H7 (cell line): ENCODE results near the gene PRC1. TPM values are rescaled to one million over a fixed set of nuclear protein-coding genes. Genes with fewer than 3 reads are reported as not detected.

Source experiments
- DNase-seq: peaks from one replicate; pipeline ENCODE4 v3.0.0; 2012
- H3K27me3 ChIP-seq: 2 replicates; pipeline ENCODE4 v1.6.0; 2011; ENCODE audit warnings: mild to moderate bottlenecking, low read length; ENCODE audit not compliant: control insufficient read depth, insufficient read depth
- H3K36me3 ChIP-seq: replicated peaks from 2 replicates; pipeline ENCODE4 v1.5.1; 2011; ENCODE audit warnings: low read length; ENCODE audit not compliant: control insufficient read depth, insufficient read depth
- H3K4me3 ChIP-seq: 2 replicates; pipeline ENCODE4 v1.5.1; 2011; ENCODE audit warnings: low read depth, mild to moderate bottlenecking, control low read depth, low read length, moderate library complexity; ENCODE audit not compliant: insufficient read depth
- total RNA-seq: library from RNA; depleted of rRNA; stranded (reverse); fragments of >200 nt; shearing (Covaris generic); gene quantifications from 2 replicates; pipeline ENCODE4 v1.2.3, GENCODE V29; 2014

The PRC1 gene
- total RNA-seq, 1 experiment from 2014 or later: 143 TPM

DNA sequence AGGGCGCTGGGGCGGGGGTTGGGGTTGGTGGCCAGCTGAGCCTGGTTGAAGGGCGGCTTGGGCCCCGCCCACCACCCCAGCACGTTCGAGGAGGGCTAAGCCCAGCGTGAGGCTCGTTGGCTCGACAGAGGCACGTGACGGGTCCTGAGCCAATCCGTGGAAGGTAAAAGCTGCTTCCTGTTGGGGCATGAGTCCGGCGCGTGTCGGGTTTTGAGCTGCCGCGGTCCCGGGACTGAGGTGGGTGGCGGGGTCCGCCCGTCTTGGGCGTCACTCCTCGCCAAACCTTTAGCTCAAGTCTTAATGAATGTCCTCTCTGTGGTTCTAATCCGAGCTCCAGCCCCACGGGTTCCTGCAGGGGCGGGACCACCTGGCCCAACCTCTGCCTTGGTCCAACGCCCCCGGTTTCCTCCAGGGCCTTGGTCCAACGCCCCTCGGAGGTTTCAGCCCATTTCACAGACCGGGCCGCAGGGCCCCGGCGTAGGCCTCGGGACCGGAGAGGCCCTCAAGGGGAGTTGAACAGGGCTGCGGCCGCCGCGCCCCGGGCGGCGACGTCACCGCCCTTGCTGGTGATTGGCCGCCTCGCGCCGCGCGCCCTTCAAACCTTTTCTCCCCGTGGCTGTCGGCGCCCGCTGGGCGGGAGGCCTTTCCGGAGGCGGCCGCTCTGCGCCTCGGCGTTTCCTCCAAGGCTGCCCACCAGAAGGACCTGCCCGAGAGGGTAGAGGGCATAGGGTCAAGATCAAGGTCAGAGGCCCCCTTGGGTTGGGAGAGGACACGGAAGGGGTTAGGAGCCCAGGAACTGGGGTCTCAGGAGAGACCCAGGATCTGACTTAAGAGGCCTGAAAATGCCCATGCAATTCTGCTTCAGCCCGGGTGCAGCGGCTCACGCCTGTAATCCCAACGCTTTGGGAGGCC lies 39.4 kb downstream of the PRC1 start, which contains the start of gene RCCD1:
Gene RCCD1 (plus strand): TSS at position 173 of the 912 bp plus-strand sequence. CDS start 1,851 bp downstream, outside the sequence.
- H3K36me3 ChIP-seq: peaks cover 13% of the 10 kb centered on the region
- peak within 1 kb of the TSS; percentile 68 for H3K4me3 ChIP-seq
- peaks cover 4% of the 10 kb centered on the region; the same call in 1 of the 2 replicates for H3K27me3 ChIP-seq
- DNase-seq: peak; percentile 99

DNA sequence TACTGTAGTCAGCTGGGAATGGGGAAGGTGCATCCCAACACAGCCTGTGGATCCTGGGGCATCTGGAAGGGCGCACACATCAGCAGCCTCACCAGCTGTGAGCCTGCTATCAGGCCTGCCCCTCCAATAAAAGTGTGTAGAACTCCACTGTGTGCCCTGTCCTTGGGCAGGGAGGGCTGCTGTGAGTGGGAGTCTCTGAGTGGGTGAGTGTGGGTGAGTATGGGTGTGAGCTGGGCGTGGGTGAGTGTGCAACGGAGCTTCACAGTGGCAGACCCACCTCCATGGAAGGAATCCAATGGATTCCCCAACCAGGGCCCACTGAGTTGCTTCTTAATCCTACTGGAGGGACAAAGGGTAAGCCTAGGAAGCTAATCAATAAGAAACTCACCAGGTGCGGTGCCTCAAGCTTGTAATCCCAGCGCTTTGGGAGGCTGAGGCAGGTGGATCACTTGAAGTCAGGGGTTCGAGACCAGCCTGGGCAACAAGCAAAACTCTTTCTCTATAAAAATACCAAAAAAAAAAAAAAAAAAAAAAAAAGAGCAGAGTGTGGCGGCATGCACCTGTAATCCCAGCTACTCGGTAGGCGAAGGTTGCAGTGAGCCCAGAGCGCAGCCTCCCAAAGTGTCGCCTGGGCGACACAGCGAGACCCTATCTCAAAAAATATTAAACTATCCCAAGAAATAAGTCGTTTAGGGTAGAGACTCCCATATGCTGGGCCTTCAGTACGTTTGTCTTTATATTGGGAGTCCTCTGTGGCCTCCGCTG lies 40.2 kb downstream of the PRC1 start:
- DNase-seq: peak; percentile 62
- peaks cover 19% of the 10 kb centered on the region for H3K36me3 ChIP-seq

DNA sequence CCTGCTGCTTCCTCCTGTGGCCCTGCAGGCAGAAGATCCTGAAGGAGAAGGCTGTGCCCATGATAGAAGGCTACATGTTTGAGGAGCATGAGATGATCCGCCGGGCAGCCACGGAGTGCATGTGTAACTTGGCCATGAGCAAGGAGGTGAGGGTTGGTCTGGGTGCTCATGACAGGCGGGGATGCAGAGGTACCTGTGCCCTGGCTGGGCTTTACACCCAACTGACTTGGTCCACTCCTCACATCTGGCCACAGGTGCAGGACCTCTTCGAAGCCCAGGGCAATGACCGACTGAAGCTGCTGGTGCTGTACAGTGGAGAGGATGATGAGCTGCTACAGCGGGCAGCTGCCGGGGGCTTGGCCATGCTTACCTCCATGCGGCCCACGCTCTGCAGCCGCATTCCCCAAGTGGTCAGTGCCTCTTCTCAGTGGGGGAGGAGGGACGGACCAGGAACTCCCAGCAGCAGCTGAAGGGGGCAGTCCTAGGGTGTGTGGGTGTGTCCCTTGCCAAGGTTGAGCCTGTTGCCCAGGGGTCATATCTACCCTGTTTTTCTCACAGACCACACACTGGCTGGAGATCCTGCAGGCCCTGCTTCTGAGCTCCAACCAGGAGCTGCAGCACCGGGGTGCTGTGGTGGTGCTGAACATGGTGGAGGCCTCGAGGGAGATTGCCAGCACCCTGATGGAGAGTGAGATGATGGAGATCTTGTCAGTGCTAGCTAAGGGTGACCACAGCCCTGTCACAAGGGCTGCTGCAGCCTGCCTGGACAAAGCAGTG lies 41.2 kb downstream of the PRC1 start:
- H3K36me3 ChIP-seq: peaks cover 21% of the 10 kb centered on the region
- H3K4me3 ChIP-seq: no peak overlapping the region
- H3K27me3 ChIP-seq: peaks cover 4% of the 10 kb centered on the region; the same call in 1 of the 2 replicates
- peak; percentile 49 for DNase-seq

More for the DNA sequence above, 40.2 kb downstream of the PRC1 start:
- H3K4me3 ChIP-seq: no peak overlapping the region
- H3K27me3 ChIP-seq: peaks cover 4% of the 10 kb centered on the region; the same call in 1 of the 2 replicates

DNA sequence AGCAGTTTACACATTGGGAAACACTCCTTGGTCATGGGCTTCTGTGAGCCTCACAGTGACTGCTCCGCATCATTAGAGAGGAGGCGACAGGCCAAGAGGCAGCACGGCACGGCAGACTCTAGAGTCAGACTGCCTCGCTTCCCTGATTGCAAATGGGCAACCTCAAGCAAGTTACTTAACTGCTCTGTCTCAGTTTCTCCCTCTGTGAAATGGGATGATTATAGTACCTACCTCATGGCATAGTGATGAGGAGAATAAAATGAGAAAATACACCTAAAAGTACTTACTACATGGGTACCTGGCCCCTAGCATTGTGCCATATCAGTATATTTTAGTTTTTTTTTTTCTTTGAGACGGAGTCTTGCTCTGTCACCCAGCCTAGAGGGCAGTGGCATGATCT lies 43.7 kb downstream of the PRC1 start:
- Histone ChIP-seq H3K36me3 (peaks cover 31% of the 10 kb centered on the region), H3K27me3 (no peaks in the 10 kb centered on the region), H3K4me3 (no peak overlapping the region)
- DNase-seq: no peak

DNA sequence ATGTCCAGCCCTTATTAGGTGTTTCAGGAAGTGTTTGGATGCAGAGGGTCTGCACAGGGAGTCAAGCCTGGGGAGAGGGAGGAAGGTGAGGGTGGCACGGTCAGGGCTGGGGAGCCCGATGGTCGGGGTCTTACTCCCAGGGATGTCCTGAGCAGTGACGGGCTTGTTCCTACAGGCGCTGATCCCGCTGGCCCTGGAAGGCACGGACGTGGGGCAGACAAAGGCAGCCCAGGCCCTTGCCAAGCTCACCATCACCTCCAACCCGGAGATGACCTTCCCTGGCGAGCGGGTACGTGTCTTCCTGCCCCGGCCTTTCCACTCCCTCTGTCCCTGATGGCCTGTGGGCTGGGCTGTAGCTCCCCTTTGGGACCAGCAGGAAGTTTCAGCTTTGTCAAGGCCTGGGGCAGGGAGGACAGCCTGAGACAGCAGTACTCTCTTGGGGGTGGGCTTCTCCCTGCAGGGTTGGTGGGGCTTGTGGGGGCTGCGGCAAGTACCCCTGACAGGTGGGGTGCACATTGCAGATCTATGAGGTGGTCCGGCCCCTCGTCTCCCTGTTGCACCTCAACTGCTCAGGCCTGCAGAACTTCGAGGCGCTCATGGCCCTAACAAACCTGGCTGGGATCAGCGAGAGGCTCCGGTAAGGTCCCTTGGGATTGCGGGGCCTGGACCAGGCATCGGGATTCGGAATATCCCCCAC lies 44.2 kb downstream of the PRC1 start:
- Histone ChIP-seq H3K27me3 (no peaks in the 10 kb centered on the region), H3K4me3 (no peak overlapping the region), H3K36me3 (peaks cover 31% of the 10 kb centered on the region)
- DNase-seq: no peak

DNA sequence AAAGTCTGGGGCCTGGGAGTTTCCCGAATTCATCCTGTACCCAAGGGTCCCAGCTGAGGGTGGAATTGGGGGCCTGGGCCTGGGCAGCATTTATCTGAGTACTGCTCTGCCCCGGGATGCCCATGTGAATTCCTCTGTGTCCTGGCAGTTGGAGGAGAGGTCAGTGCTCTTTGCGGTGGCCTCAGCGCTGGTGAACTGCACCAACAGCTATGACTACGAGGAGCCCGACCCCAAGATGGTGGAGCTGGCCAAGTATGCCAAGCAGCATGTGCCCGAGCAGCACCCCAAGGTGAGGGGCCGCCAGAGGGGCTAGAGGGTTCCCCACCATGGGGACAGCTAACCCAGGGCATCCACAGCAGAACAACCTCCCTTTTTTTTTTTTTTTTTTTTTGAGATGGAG lies 45.8 kb downstream of the PRC1 start:
- no peaks in the 10 kb centered on the region for H3K27me3 ChIP-seq
- H3K4me3 ChIP-seq: no peak overlapping the region
- peak; percentile 15 for DNase-seq
- H3K36me3 ChIP-seq: peaks cover 38% of the 10 kb centered on the region

DNA sequence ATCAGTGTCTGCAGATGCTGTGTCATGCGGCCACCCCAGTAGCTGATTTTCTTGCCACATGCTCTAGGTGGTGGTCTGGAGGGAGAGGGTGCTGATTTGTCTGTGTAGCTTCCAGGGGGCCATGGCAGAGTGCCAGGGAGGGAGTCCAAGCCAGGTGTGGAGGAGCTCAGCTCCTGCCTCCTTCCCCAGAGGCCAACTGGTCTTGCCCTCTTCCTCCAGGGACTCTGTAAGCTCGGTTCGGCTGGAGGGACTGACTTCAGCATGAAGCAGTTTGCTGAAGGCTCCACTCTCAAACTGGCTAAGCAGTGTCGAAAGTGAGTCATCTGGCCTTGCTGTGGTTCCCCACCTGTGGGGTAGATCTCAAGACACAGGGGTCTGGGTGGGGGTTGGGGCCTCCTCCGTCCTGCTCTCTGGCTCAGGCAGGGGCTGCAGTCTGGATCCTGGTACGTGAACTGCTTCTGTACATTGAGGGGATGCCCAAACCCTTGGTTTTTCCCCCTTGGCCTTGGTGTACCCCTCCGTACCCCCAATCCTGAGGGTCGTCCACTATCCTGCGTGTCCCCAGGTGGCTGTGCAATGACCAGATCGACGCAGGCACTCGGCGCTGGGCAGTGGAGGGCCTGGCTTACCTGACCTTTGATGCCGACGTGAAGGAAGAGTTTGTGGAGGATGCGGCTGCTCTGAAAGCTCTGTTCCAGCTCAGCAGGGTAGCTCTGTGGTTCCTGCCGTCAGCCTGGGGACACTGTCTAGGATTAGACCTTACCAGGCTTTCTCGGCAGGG lies 46.6 kb downstream of the PRC1 start:
- Histone ChIP-seq H3K4me3 (no peak overlapping the region), H3K36me3 (peaks cover 36% of the 10 kb centered on the region), H3K27me3 (no peaks in the 10 kb centered on the region)
- DNase-seq: peak; percentile 36

DNA sequence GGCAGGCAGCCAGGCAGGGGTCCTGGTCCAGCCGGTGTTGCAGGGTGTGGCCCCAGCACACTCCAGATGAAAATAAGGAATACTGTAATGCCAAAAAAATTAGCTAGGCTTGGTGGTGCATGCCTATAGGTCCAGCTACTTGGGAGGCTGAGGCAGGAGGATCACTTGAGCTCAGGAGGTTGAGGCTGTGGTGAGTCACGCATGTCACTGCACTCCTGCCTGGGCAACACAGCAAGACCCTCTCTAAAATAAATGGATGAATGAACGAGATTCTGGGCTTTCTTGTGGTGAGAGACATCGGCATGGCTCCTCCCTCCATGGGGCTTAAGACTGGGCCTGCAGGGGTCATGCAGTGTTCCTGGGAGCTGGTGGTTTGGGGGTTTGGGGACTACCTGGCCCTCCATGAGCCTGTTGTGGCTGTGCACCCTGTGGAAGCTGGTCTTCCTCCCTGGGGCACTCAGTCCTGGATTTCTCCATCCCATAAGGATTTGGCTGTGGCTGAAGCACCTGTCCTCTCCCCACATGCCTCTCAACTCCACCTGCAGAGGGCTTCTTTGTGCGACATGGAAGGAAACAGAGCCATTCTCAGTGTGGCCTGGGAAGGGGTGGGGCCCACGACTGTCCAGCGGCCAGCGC lies 47.3 kb downstream of the PRC1 start:
- Histone ChIP-seq H3K27me3 (no peaks in the 10 kb centered on the region), H3K36me3 (peaks cover 38% of the 10 kb centered on the region), H3K4me3 (no peak overlapping the region)
- DNase-seq: no peak

DNA sequence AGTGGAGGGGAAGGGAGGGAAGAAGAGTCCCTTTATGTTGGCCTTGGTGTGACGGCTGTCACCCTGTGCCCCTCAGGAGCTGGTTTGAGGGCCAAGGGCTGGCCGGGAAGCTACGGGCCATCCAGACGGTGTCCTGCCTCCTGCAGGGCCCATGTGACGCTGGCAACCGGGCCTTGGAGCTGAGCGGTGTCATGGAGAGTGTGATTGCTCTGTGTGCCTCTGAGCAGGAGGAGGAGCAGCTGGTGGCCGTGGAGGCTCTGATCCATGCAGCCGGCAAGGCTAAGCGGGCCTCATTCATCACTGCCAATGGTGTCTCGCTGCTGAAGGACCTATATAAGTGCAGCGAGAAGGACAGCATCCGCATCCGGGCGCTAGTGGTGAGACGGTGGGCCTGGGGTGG lies 47.8 kb downstream of the PRC1 start:
- Histone ChIP-seq H3K4me3 (no peak overlapping the region), H3K36me3 (peaks cover 38% of the 10 kb centered on the region), H3K27me3 (no peaks in the 10 kb centered on the region)
- peak; percentile 41 for DNase-seq

DNA sequence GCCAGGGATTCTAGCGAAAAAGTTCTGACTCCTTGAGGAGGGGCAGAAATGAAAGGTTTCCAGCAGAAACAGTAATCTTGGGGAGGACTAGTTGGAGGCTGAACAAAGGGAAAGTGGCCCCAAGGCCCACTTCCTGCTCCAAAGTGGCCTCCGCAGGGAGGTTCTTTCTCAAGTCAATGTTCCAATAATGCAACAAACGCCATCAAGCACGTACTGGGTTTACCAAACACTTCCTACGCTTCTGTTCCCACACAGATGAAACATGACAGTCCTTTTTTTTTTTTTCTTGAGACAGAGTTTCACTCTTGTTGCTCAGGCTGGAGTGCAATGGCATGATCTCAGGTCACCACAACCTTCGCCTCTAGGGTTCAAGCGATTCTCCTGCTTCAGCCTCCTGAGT lies 49.2 kb downstream of the PRC1 start:
- H3K4me3 ChIP-seq: no peak overlapping the region
- DNase-seq: no peak
- peaks cover 44% of the 10 kb centered on the region for H3K36me3 ChIP-seq
- no peaks in the 10 kb centered on the region for H3K27me3 ChIP-seq

DNA sequence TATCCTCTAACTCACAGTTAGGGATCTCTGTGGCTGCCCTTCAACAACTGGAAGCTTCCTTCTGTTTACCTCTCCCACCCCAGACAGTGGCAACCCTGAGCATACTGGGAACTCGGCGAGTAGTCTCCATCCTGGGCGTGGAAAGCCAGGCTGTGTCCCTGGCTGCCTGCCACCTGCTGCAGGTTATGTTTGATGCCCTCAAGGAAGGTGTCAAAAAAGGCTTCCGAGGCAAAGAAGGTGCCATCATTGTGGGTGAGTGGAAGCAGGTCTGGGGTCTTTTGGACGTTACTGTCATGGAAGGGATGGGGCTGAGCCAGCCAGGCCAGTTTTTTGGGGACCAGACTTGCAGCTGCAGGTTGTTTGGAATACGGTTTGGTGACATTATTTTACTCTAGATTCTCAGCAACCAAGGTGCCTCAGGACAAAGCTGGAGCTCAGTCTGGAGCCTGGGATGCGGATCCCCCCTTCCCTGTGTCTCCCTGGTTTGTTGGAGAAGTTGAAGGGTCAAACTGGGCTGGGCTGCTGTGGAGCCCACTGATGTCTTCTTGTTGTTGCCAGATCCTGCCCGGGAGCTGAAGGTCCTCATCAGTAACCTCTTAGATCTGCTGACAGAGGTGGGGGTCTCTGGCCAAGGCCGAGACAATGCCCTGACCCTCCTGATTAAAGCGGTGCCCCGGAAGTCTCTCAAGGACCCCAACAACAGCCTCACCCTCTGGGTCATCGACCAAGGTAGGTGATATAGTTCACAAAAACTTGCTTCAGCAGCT lies 51.8 kb downstream of the PRC1 start:
- H3K27me3 ChIP-seq: no peaks in the 10 kb centered on the region
- no peak for DNase-seq
- peaks cover 43% of the 10 kb centered on the region for H3K36me3 ChIP-seq
- H3K4me3 ChIP-seq: no peak overlapping the region

DNA sequence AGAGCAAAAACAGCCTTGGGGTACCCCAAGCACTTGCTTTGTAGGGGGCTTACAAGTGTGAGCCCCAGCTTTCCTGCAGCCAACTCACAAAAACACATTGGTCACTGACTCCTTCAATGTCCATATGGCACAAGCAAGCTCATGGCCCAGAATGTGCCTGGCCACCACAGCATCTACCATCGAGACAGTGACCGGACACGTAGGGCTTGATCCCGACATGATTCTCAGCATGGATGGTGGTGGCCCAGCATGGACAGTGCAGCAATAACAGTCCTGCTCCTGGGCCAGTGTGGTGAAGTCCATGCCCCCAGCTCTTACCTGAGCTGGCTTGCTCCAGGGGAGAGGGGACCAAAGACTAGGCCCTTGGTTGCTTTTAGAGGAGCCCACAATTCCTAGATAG lies 53.3 kb downstream of the PRC1 start:
- peaks cover 42% of the 10 kb centered on the region for H3K36me3 ChIP-seq
- no peaks in the 10 kb centered on the region for H3K27me3 ChIP-seq
- no peak overlapping the region for H3K4me3 ChIP-seq
- DNase-seq: no peak
